Aorta (tissue), 5 donors: Measurements from ENCODE around the gene CCDC85A. TPM values are rescaled to one million over a fixed set of nuclear protein-coding genes. Genes with fewer than 3 reads are reported as not detected.

ENCODE experiments used
- ATAC-seq: fragments of 200-7000 bp; cut with Tn5 transposase; one replicate; pipeline ENCODE4 v1.9.1; 2022; ENCODE audit warnings: moderate library complexity; ENCODE audit not compliant: low FRiP score
- DNase-seq, 2 donors: peaks; one replicate each; pipeline ENCODE4 v3.0.0-alpha.2; 2020
- H3K27ac ChIP-seq, 2 donors: one replicate each; pipeline ENCODE4 v1.5.1; 2013; ENCODE audit warnings: low read length in 2 of 2, mild to moderate bottlenecking in 2 of 2, moderate library complexity in 2 of 2, control low read depth in 1 of 2, inconsistent platforms in 1 of 2, low read depth in 1 of 2
- H3K27me3 ChIP-seq, 2 donors: one replicate each; pipeline ENCODE4 v1.6.1; 2013; ENCODE audit warnings: control low read depth in 1 of 2, low read length in 1 of 2, mild to moderate bottlenecking in 1 of 2, moderate library complexity in 1 of 2; ENCODE audit not compliant: insufficient read depth in 2 of 2, control insufficient read depth in 1 of 2
- H3K36me3 ChIP-seq, 2 donors: one replicate each; pipeline ENCODE4 v1.6.1; 2013; ENCODE audit warnings: control low read depth in 1 of 2, low read length in 1 of 2, mild to moderate bottlenecking in 1 of 2; ENCODE audit not compliant: insufficient read depth in 2 of 2, control insufficient read depth in 1 of 2
- H3K4me1 ChIP-seq, 2 donors: one replicate each; pipeline ENCODE4 v1.6.1; 2013; ENCODE audit warnings: low read length in 2 of 2, control low read depth in 1 of 2, mild to moderate bottlenecking in 1 of 2, moderate library complexity in 1 of 2; ENCODE audit not compliant: insufficient read depth in 2 of 2, control insufficient read depth in 1 of 2
- H3K4me3 ChIP-seq, 2 donors: one replicate each; pipeline ENCODE4 v1.5.1; 2013; ENCODE audit warnings: low read length in 2 of 2, control low read depth in 1 of 2, mild to moderate bottlenecking in 1 of 2
- H3K9me3 ChIP-seq: one replicate; pipeline ENCODE4 v1.6.1; 2013; ENCODE audit warnings: mild to moderate bottlenecking, low read length; ENCODE audit not compliant: control insufficient read depth
- WGBS, 2 donors: extraction: QIAGEN DNeasy Blood & Tissue Kit; methylation state at CpG; one replicate each; pipeline ENCODE4 v1.1.7; 2013; 5-methylcytosine and 5-hydroxymethylcytosine counted together
- intact Hi-C, 2 donors: fragments of 100-400 bp; cut with DNase I; formaldehyde crosslinking; loops; one replicate each; pipeline versions ENCODE4 v1.14.2 to v1.15.0; 2022
- polyA plus RNA-seq, 2 donors: library from polyadenylated mRNA; stranded (reverse); fragments of 200-250 nt; gene quantifications; one replicate each; pipeline ENCODE4 v1.2.3, GENCODE V29; 2013
- total RNA-seq, 2 donors: library from RNA; stranded (reverse); fragmentation: NEBNext Ultra II Directional; extraction: Animal tissue kit (Norgen Biotek cat#: 25700); gene quantifications; one replicate each; pipeline ENCODE4 v1.2.1, GENCODE V29; 2021
- donor health status: healthy with polysubstance abuse.
- donor health status: Bipolar disorder and iron deficiency.
- donor health status: DM: no; HTN: no; CAD: no.
- donor health status: DM: no; HTN: no; CAD: no.
- donor health status: DM: yes; HTN: yes; CAD: no.

Gene CCDC85A
- total and polyA plus RNA-seq, 4 donors = 0.28 to 5.6 (median 2.7) TPM; not detected in 1

GRCh38 chr2:56202381-56203121 is 18.8 kb downstream of the CCDC85A start:
- no peaks in the 10 kb centered on the region for H3K36me3 ChIP-seq
- WGBS, 2 donors = 71 to 75% methylated on average over 3 of the region's 3 CpGs
- H3K4me1 ChIP-seq = no peaks in the 10 kb centered on the region
- intact Hi-C loops = no loop called here
- DNase-seq (no peak), ATAC-seq (no peak)
- H3K4me3 ChIP-seq = no peak overlapping the region
- no peaks in the 10 kb centered on the region for H3K27me3 ChIP-seq
- no peak overlapping the region for H3K27ac ChIP-seq
- no peaks in the 10 kb centered on the region for H3K9me3 ChIP-seq

GRCh38 chr2:56204556-56204955 is 20.8 kb downstream of the CCDC85A start:
- DNase-seq = no peak
- Histone ChIP-seq H3K27ac (no peak overlapping the region), H3K27me3 (no peaks in the 10 kb centered on the region), H3K4me1 (no peaks in the 10 kb centered on the region), H3K4me3 (no peak overlapping the region), H3K36me3 (no peaks in the 10 kb centered on the region), H3K9me3 (no peaks in the 10 kb centered on the region)
- no peak for ATAC-seq
- intact Hi-C loops = no loop called here
- WGBS, 2 donors = 94 to 96% methylated on average over 3 of the region's 3 CpGs

- intact Hi-C loops = no loop called here
- no peak for DNase-seq
- H3K27me3 ChIP-seq = no peaks in the 10 kb centered on the region
- H3K36me3 ChIP-seq = no peaks in the 10 kb centered on the region
- H3K4me1 ChIP-seq = no peaks in the 10 kb centered on the region
- no peak overlapping the region for H3K4me3 ChIP-seq
- H3K27ac ChIP-seq = no peak overlapping the region
- 0 to 1% methylated on average over 1 of the region's 1 CpG for WGBS, 2 donors
- H3K9me3 ChIP-seq = no peaks in the 10 kb centered on the region
- no peak for ATAC-seq
Observed at GRCh38 chr2:56206250-56206649, 22.5 kb downstream of the CCDC85A start.

- intact Hi-C loops = no loop called here
- ATAC-seq (no peak), DNase-seq (no peak)
- peaks cover 0 to 3% of the 10 kb centered on the region in 2 donors for H3K4me1 ChIP-seq
- H3K27me3 ChIP-seq = no peaks in the 10 kb centered on the region
- H3K36me3 ChIP-seq = no peaks in the 10 kb centered on the region
- no peak overlapping the region for H3K27ac ChIP-seq
- WGBS, 2 donors = 37 to 40% methylated on average over 1 of the region's 1 CpG
- no peak overlapping the region for H3K4me3 ChIP-seq
- no peaks in the 10 kb centered on the region for H3K9me3 ChIP-seq
Observed at GRCh38 chr2:56207760-56208159, 24.0 kb downstream of the CCDC85A start.

GRCh38 chr2:56208380-56208779 is 24.6 kb downstream of the CCDC85A start:
- Histone ChIP-seq H3K27ac (no peak overlapping the region), H3K4me1 (peaks cover 0 to 3% of the 10 kb centered on the region in 2 donors), H3K4me3 (no peak overlapping the region), H3K36me3 (no peaks in the 10 kb centered on the region), H3K27me3 (no peaks in the 10 kb centered on the region), H3K9me3 (no peaks in the 10 kb centered on the region)
- no peak for DNase-seq
- 96 to 100% methylated on average over 1 of the region's 1 CpG for WGBS, 2 donors
- ATAC-seq = no peak
- intact Hi-C loops = no loop called here

DNA sequence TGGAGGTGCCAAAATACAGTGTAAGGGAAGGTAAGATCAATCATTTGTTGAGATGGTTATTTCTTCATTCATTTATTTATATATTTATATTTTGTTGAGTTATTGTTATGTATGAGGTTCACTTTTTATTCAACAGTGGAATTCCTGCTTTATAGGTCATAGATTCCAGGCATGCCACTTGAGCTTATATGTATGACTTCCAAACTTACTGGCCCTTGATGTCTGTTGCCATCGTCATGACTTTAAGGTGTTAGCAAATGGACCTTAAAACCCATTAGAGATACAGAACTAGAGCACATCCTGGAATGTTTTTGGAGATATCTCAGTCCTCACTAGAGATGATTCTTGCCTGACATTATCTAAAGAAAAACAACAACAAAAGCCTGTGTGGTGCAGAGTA is 25.9 kb downstream of the CCDC85A start:
- Histone ChIP-seq H3K9me3 (no peaks in the 10 kb centered on the region), H3K27me3 (no peaks in the 10 kb centered on the region), H3K4me1 (peaks cover 0 to 3% of the 10 kb centered on the region in 2 donors), H3K27ac (no peak overlapping the region), H3K36me3 (no peaks in the 10 kb centered on the region), H3K4me3 (no peak overlapping the region)
- WGBS, 2 donors = 69 to 82% methylated on average over 1 of the region's 1 CpG
- ATAC-seq (no peak), DNase-seq (no peak)
- intact Hi-C loops = no loop called here

DNA sequence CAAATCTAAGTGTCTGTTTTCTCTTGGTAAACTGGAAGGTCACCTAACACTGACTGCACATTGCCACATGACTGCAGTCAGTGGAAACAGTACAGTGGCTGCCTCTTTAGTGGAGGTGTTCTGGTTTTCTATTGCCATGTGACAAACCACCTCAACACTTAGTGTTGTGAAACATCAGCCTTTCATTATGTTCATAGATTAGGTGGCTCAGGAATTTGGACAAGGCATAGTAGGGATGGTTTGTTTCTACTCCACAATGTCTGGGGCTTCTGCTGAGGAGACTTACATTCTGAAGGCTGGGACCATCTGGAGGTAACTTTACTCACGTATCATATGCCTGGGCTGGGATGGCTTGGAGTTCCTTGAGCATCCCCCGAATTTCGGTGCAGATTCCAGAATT is 26.5 kb downstream of the CCDC85A start:
- Histone ChIP-seq H3K36me3 (no peaks in the 10 kb centered on the region), H3K4me3 (no peak overlapping the region), H3K9me3 (no peaks in the 10 kb centered on the region), H3K4me1 (peaks cover 0 to 3% of the 10 kb centered on the region in 2 donors), H3K27me3 (no peaks in the 10 kb centered on the region), H3K27ac (no peak overlapping the region)
- no peak for DNase-seq
- 91 to 96% methylated on average over 3 of the region's 3 CpGs for WGBS, 2 donors
- intact Hi-C loops = no loop called here
- ATAC-seq = no peak

- H3K36me3 ChIP-seq = no peaks in the 10 kb centered on the region
- ATAC-seq (no peak), DNase-seq (no peak)
- H3K4me1 ChIP-seq = peaks cover 0 to 3% of the 10 kb centered on the region in 2 donors
- intact Hi-C loops = no loop called here
- H3K4me3 ChIP-seq = no peak overlapping the region
- no peak overlapping the region for H3K27ac ChIP-seq
- H3K27me3 ChIP-seq = no peaks in the 10 kb centered on the region
- no peaks in the 10 kb centered on the region for H3K9me3 ChIP-seq
Observed at GRCh38 chr2:56211048-56211447, 27.3 kb downstream of the CCDC85A start.

DNA sequence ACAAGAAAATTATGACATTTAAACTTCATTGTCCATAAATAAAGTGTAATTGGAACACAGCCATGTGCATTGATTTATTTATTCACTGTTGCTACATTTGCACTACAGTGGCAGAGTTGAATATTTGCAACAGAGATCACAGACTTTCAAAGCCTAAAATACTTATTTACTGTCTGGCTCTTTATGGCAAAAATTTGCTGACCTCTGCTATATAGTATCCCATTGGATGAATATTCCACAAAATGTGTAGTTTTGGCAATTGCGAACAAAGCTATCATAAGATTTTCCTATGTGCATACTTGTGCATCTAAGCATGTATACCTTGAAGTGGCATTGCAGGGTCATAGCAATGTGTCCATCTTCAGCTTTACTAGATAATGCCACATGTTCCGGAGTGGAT is 32.1 kb downstream of the CCDC85A start:
- WGBS, 2 donors = 79 to 88% methylated on average over 2 of the region's 2 CpGs
- ATAC-seq = no peak

More for the DNA sequence above, 32.1 kb downstream of the CCDC85A start:
- H3K4me1 ChIP-seq = peaks cover 0 to 3% of the 10 kb centered on the region in 2 donors
- H3K9me3 ChIP-seq = no peaks in the 10 kb centered on the region
- no peak overlapping the region for H3K27ac ChIP-seq
- no peaks in the 10 kb centered on the region for H3K27me3 ChIP-seq
- intact Hi-C loops = no loop called here
- H3K36me3 ChIP-seq = no peaks in the 10 kb centered on the region
- no peak overlapping the region for H3K4me3 ChIP-seq
- no peak for DNase-seq
